ENCODE results near the gene CD163L1.
"Not testable (repeated sequence)": the region's sequence is repeated elsewhere in the genome, so short reads cannot be mapped to it uniquely, and the experiment has no call there.

The CD163L1 gene

GRCh38 chr12:7444076-7444475 lies at the start of gene CD163L1:
Gene CD163L1 (minus strand): TSS chr12:7444153. CDS start chr12:7444127, 26 bp downstream.
- in situ Hi-C loops (cut with MboI; ENCODE audit: low sequenced_read_pairs), result no loop called here

- in situ Hi-C loops (cut with MboI; ENCODE audit: low sequenced_read_pairs), result no loop called here
Measured at GRCh38 chr12:7493006-7493405, 49.1 kb upstream of the CD163L1 start.

DNA sequence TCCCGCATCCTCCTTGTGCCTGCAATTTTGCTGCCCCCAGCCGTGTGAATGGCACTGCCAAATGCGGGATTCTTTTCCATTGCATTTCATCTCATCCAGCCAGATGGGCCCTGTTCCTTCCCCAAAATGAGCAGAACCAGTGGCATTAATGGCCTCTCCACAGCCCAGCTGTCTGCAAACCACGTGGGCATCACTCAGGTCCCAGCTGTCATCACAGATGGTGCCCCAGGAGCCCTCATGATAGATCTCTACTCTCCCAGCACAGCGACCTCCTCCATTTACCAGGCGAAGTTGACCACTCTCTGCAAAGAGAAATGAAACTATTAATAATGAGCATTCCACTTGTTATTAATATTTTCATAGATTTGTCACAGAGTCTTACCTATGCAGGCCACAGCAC lies 42.6 kb upstream of the CD163L1 start:
- in situ Hi-C loops (cut with MboI; ENCODE audit: low sequenced_read_pairs), result no loop called here

DNA sequence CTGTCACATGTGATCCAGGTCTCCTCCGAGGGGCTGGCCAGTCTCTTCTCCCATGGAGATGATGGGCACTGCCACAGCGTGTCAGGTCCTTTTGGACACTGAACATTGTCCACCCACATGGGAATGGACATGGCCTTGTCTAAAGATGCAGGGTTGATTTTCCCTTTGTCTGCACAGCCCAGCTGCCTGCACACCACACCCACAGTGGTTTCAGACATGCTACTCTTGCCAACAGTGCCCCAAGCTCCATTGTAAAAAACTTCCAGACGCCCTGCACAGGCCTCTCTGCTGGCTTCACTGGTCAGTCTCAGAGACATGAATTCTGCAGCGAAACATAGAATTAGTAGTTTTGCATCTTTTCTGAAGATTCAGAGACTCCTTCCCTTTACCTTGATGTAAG lies 41.1 kb upstream of the CD163L1 start:
- in situ Hi-C loops (cut with MboI; ENCODE audit: low sequenced_read_pairs), result no loop called here

GRCh38 chr12:7483343-7483742 lies 39.4 kb upstream of the CD163L1 start:
- in situ Hi-C loops (cut with MboI; ENCODE audit: low sequenced_read_pairs), result no loop called here

DNA sequence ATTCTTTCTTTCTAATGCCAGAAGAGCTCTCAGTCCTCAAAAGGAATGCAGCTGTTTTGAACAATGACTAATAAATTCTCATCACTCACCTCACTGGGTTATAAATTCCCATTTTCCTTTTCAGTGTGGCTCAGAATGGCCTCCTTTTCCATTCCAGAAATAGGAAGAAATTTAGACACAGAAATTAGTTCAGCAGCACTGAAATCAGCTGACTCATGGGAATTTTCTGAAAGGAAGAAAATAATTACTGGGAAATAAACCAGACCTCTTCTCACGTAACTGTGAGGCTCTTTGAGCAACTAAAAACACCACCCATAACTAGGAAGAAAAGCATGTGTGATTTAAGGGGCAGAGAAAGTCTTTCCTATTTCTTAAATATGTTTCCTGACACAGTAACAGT lies 35.8 kb upstream of the CD163L1 start:
- in situ Hi-C loops (cut with MboI; ENCODE audit: low sequenced_read_pairs), result no loop called here

- in situ Hi-C loops (cut with MboI; ENCODE audit: low sequenced_read_pairs), result no loop called here
Measured at GRCh38 chr12:7472060-7472459, 28.1 kb upstream of the CD163L1 start.

- in situ Hi-C loops (cut with MboI; ENCODE audit: low sequenced_read_pairs), result loop anchor here (10.0 kb wide), 1 partner anchor 236 kb away; no protein-coding TSS in a partner anchor
Measured at GRCh38 chr12:7460375-7461259, 16.7 kb upstream of the CD163L1 start.

- in situ Hi-C loops (cut with MboI; ENCODE audit: low sequenced_read_pairs), result loop anchor here (10.0 kb wide), 1 partner anchor 235 kb away; no protein-coding TSS in a partner anchor
Measured at GRCh38 chr12:7459973-7460372, 16.0 kb upstream of the CD163L1 start.

DNA sequence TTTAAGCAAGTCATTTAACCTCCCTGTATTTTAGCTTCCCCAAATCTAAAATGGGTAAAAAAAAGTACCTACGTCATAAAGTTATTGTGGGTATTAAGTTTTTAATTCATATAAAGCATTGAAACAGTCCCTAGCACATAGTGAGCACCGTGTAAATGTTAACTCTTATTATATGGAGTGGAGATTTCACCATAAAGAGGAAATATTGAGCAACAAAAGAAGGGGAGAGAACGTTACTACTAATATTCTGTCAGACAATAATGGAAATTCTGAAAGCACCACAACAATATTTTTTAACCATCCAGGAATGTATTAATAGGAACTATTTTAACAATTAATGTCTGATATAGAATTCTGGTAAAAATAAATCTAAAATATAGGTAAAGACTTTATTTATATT lies 7.8 kb upstream of the CD163L1 start:
- in situ Hi-C loops (cut with MboI; ENCODE audit: low sequenced_read_pairs), result no loop called here

DNA sequence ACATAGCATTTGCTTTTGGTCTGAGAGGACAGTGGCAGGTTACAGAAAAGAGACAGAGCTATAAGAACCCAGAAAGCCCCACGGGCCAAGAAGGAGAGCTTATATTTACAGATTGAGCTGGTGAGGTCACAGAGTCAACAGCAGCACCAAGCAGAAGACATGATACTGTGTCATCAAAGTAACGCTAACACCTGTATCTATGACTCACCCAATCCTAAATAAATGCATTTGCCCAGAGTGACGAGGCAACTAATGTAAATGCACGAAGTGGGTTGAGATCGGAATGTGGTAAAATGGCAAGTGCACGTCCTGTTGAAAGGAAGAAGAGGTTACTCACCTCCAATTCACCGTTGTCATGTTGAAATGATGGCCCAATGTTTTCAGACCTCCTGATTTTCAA lies 6.7 kb upstream of the CD163L1 start:
- in situ Hi-C loops (cut with MboI; ENCODE audit: low sequenced_read_pairs), result no loop called here

GRCh38 chr12:7448099-7448498 lies 4.1 kb upstream of the CD163L1 start:
- in situ Hi-C loops (cut with MboI; ENCODE audit: low sequenced_read_pairs), result no loop called here

DNA sequence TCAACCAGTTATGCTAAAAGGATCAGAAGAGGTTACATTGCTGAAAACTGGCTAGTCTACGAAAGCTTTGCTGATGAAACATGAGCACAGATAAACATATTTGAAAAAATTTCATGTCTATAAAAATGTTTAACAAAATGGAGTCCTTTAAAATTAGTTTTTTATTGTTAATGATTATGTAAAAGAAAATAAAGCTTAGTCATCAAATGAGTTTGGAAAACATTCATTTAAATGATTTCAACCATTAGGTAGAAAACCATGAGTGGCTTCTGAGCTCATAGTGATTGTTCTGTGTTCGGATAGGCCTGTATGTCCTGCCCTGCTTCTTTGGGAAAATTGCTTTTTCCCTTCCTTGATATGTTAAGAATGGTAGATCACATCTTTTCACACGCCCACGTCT lies 584 bp upstream of the CD163L1 start:
- in situ Hi-C loops (cut with MboI; ENCODE audit: low sequenced_read_pairs), result no loop called here

- in situ Hi-C loops (cut with MboI; ENCODE audit: low sequenced_read_pairs), result no loop called here
Measured at GRCh38 chr12:7441216-7441615, 2.7 kb downstream of the CD163L1 start.

- in situ Hi-C loops (cut with MboI; ENCODE audit: low sequenced_read_pairs), result no loop called here
Measured at GRCh38 chr12:7439579-7440505, 4.1 kb downstream of the CD163L1 start.

GRCh38 chr12:7438291-7438995 lies 5.5 kb downstream of the CD163L1 start:
- in situ Hi-C loops (cut with MboI; ENCODE audit: low sequenced_read_pairs), result not testable (repeated sequence)

DNA sequence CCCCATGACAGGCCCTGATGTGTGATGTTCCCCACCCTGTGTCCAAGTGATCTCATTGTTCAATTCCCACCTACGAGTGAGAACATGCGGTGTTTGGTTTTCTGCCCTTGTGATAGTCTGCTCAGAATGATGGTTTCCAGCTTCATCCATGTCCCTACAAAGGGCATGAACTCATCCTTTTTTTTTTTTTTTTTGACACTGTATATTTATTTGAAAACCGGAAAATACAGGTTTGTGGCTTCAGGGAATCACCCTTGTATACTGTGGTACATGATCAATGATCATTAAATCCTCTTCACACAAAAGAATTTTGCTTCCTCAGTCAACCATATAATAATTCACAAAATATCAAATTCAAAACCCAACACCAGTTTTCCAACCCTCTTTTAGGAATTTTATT lies 6.5 kb downstream of the CD163L1 start:
- in situ Hi-C loops (cut with MboI; ENCODE audit: low sequenced_read_pairs), result not testable (repeated sequence)

GRCh38 chr12:7434670-7435069 lies 9.3 kb downstream of the CD163L1 start:
- in situ Hi-C loops (cut with MboI; ENCODE audit: low sequenced_read_pairs), result no loop called here

DNA sequence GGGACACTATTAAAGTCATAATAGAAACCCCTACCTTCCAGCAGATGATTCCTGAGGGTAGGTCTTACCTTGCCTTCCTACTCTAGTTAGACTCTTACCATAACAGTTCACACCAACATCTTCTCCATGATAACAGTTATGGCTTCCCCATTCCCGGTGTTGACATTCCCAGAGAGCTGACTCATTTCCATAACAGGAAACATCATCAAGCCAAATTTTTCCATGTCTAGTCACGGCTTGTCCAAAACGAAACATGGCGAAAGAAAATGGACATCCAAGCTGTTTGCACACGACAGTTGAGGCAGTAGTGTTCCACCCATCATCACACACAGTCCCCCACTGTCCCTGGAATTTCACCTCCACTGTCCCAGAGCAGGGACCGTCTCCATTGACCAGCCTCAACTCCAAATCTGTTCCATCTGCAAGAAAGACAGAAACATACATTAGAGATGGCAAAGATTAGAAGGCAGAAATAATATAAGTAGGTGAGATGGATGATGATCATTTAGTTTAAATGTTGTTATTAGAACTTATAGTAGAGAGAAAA lies 10.6 kb downstream of the CD163L1 start:
- in situ Hi-C loops (cut with MboI; ENCODE audit: low sequenced_read_pairs), result no loop called here

GRCh38 chr12:7431993-7432685 lies 11.8 kb downstream of the CD163L1 start:
- in situ Hi-C loops (cut with MboI; ENCODE audit: low sequenced_read_pairs), result no loop called here
